Keratinocyte (primary cell): ENCODE results near the gene SPATA45. TPM values are rescaled to one million over a fixed set of nuclear protein-coding genes. Genes with fewer than 3 reads are reported as not detected.
A peak's percentile ranks its signal among the peaks of the same experiment; 100 is the strongest.

ENCODE experiments used
- DNase-seq: peaks from one replicate; pipeline ENCODE4 v3.0.0-alpha.2; 2011; ENCODE audit warnings: low read depth, missing footprints, low spot score
- FAIRE-seq: peaks from 2 replicates; lab custom pipeline; 2011; peaks lifted over from hg19 to GRCh38; lab: Jason Lieb, UNC
- H2AFZ ChIP-seq: 2 replicates; pipeline ENCODE4 v1.6.0; 2012; ENCODE audit warnings: low read length, control low read depth, inconsistent platforms; ENCODE audit not compliant: control insufficient read depth
- H3K27ac ChIP-seq: 2 replicates; pipeline ENCODE4 v1.5.1; 2011; ENCODE audit warnings: low read length; ENCODE audit not compliant: control insufficient read depth, insufficient read depth
- H3K27me3 ChIP-seq: 3 replicates; pipeline ENCODE4 v1.6.0; 2011; ENCODE audit warnings: low read length; ENCODE audit not compliant: control insufficient read depth, insufficient read depth; ENCODE audit errors: extremely low read depth
- H3K36me3 ChIP-seq, 2 experiments: 2 replicates in 1 of 2; 3 replicates in 1 of 2; pipeline ENCODE4 v1.5.1; 2011; ENCODE audit warnings: low read length in 2 of 2, mild to moderate bottlenecking in 1 of 2; ENCODE audit not compliant: control insufficient read depth in 2 of 2, insufficient read depth in 2 of 2; ENCODE audit errors: extremely low read depth in 1 of 2
- H3K4me1 ChIP-seq: 3 replicates; pipeline ENCODE4 v1.5.1; 2011; ENCODE audit warnings: low read length; ENCODE audit not compliant: control insufficient read depth, insufficient read depth; ENCODE audit errors: extremely low read depth
- H3K4me2 ChIP-seq: 3 replicates; pipeline ENCODE4 v1.6.0; 2011; ENCODE audit warnings: low read depth, low read length; ENCODE audit not compliant: control insufficient read depth, insufficient read depth; ENCODE audit errors: extremely low read depth
- H3K4me3 ChIP-seq, 3 experiments: fragments of 200-600 bp in 1 of 3; sonication (generic) in 1 of 3; 2 replicates in 2 of 3; 3 replicates in 1 of 3; pipeline ENCODE4 v1.5.1; 2011 to 2016; ENCODE audit warnings: low read length in 3 of 3, mild to moderate bottlenecking in 3 of 3, control low read depth in 2 of 3, inconsistent platforms in 1 of 3, low read depth in 1 of 3, mixed read lengths in 1 of 3, mixed run types in 1 of 3, moderate library complexity in 1 of 3; ENCODE audit not compliant: control insufficient read depth in 2 of 3, insufficient read depth in 2 of 3; ENCODE audit errors: extremely low read depth in 1 of 3
- H3K79me2 ChIP-seq: 2 replicates; pipeline ENCODE4 v1.6.0; 2012; ENCODE audit warnings: low read length; ENCODE audit not compliant: control insufficient read depth, insufficient read depth
- H3K9ac ChIP-seq: 3 replicates; pipeline ENCODE4 v1.6.0; 2011; ENCODE audit warnings: low read length; ENCODE audit not compliant: control insufficient read depth, insufficient read depth; ENCODE audit errors: extremely low read depth
- H3K9me1 ChIP-seq: 3 replicates; pipeline ENCODE4 v1.6.0; 2011; ENCODE audit warnings: low read length; ENCODE audit not compliant: control insufficient read depth, insufficient read depth; ENCODE audit errors: extremely low read depth
- H3K9me3 ChIP-seq: 2 replicates; pipeline ENCODE4 v1.5.1; 2012; ENCODE audit warnings: low read depth, low read length; ENCODE audit not compliant: control insufficient read depth
- H4K20me1 ChIP-seq: 3 replicates; pipeline ENCODE4 v1.6.0; 2011; ENCODE audit warnings: low read length; ENCODE audit not compliant: control insufficient read depth, insufficient read depth; ENCODE audit errors: extremely low read depth
- CTCF ChIP-seq, 3 experiments: IDR thresholded peaks in 1 of 3; conservative IDR thresholded peaks in 1 of 3; optimal IDR thresholded peaks in 1 of 3; 2 replicates in 2 of 3; 3 replicates in 1 of 3; pipeline versions ENCODE3 to v1.5.1; 2011; ENCODE audit warnings: low read length in 3 of 3, mild to moderate bottlenecking in 3 of 3, moderate library complexity in 2 of 3, control low read depth in 1 of 3, inconsistent platforms in 1 of 3; ENCODE audit not compliant: insufficient read depth in 2 of 3; ENCODE audit errors: extremely low read depth in 1 of 3
- EZH2 ChIP-seq: IDR thresholded peaks from one replicate; pipeline ENCODE4 v1.6.1; 2012; ENCODE audit warnings: inconsistent platforms, mild to moderate bottlenecking, low read length, moderate library complexity
- dilution Hi-C: fragments of 300-500 bp; cut with MboI; formaldehyde crosslinking; loops from one replicate; pipeline ENCODE4 v1.7.0; 2020; ENCODE audit warnings: low sequenced_read_pairs; ENCODE audit not compliant: extremely low pct_ligation_motif_present
- polyA plus RNA-seq, 5 experiments: library from polyadenylated mRNA; depleted of rRNA in 3 of 5; stranded (reverse) in 3 of 5; stranded (forward) in 1 of 5; unstranded in 1 of 5; fragments of >200 nt; gene quantifications; 1 replicate in 1 of 5; 2 replicates in 3 of 5; 3 replicates in 1 of 5; pipeline versions ENCODE4 v1.2.1 to v1.2.3, GENCODE V29; 2011 to 2012; ENCODE audit warnings: missing spikeins in 2 of 5, low read depth in 1 of 5, low replicate concordance in 1 of 5

The SPATA45 gene
- polyA plus RNA-seq, 1 donor (not counting 4 experiments of a cell fraction or from before 2014, with no cell fraction given): not detected

- Histone ChIP-seq H4K20me1 (no peaks in the 10 kb centered on the region), H3K9me1 (no peaks in the 10 kb centered on the region), H3K27me3 (no peaks in the 10 kb centered on the region), H3K36me3 (peaks cover 0 to 2% of the 10 kb centered on the region in 2 experiments), H3K9ac (peak within 1 kb of the TSS; percentile 95), H2AFZ (peak within 1 kb of the TSS; percentile 95), H3K9me3 (no peaks in the 10 kb centered on the region), H3K4me2 (peak within 1 kb of the TSS; percentile 95), H3K79me2 (peaks cover 13% of the 10 kb centered on the region), H3K4me1 (peaks cover 7% of the 10 kb centered on the region), H3K27ac (peak within 1 kb of the TSS; percentile 91), H3K4me3 (peak within 1 kb of the TSS; percentile 90 to 100 (median 96))
- no peak for FAIRE-seq
- TF ChIP-seq EZH2 (no peak), CTCF (optimal IDR thresholded peaks at IDR 0.05 in 1 of 3, IDR thresholded peaks at IDR 0.05 in 1 of 3, conservative IDR thresholded peaks at IDR 0.05 in 1 of 3; ENCODE audit: extremely low read depth in 1 of 3, insufficient read depth in 2 of 3, low read length in 3 of 3) (no peak)
- peak; percentile 7 for DNase-seq
- dilution Hi-C loops: no loop called here
These were observed 55.6 kb downstream of the SPATA45 start, which contains the start of the genes NSL1 and TATDN3 for GRCh38 chr1:212791676-212792395. Gene NSL1, minus strand, starts transcription at chr1:212791777. Its CDS starts 14 bp downstream, at chr1:212791763. Gene TATDN3, plus strand, starts transcription at chr1:212791894. Its CDS starts 28 bp downstream, at chr1:212791922.

- H3K4me3 ChIP-seq: peak overlapping the region; percentile 90 to 100 (median 96)
- H3K4me1 ChIP-seq: peaks cover 7% of the 10 kb centered on the region
- no peaks in the 10 kb centered on the region for H3K27me3 ChIP-seq
- H4K20me1 ChIP-seq: no peaks in the 10 kb centered on the region
- H3K79me2 ChIP-seq: peaks cover 13% of the 10 kb centered on the region
- FAIRE-seq (no peak), DNase-seq (peak; percentile 41)
- H3K4me2 ChIP-seq: peak overlapping the region; percentile 95
- dilution Hi-C loops: no loop called here
- peak overlapping the region; percentile 95 for H3K9ac ChIP-seq
- no peak for TF ChIP-seq EZH2
- TF ChIP-seq CTCF (optimal IDR thresholded peaks at IDR 0.05 in 1 of 3, IDR thresholded peaks at IDR 0.05 in 1 of 3, conservative IDR thresholded peaks at IDR 0.05 in 1 of 3; ENCODE audit: extremely low read depth in 1 of 3, insufficient read depth in 2 of 3, low read length in 3 of 3): no peak
- peak overlapping the region; percentile 91 for H3K27ac ChIP-seq
- no peaks in the 10 kb centered on the region for H3K9me1 ChIP-seq
- H2AFZ ChIP-seq: peak overlapping the region; percentile 95
- H3K36me3 ChIP-seq: peaks cover 0 to 2% of the 10 kb centered on the region in 2 experiments
- H3K9me3 ChIP-seq: no peaks in the 10 kb centered on the region
These were observed 56.2 kb downstream of the SPATA45 start for GRCh38 chr1:212791261-212791675.
